ENCODE measurements around the gene SLC39A3.

DNA sequence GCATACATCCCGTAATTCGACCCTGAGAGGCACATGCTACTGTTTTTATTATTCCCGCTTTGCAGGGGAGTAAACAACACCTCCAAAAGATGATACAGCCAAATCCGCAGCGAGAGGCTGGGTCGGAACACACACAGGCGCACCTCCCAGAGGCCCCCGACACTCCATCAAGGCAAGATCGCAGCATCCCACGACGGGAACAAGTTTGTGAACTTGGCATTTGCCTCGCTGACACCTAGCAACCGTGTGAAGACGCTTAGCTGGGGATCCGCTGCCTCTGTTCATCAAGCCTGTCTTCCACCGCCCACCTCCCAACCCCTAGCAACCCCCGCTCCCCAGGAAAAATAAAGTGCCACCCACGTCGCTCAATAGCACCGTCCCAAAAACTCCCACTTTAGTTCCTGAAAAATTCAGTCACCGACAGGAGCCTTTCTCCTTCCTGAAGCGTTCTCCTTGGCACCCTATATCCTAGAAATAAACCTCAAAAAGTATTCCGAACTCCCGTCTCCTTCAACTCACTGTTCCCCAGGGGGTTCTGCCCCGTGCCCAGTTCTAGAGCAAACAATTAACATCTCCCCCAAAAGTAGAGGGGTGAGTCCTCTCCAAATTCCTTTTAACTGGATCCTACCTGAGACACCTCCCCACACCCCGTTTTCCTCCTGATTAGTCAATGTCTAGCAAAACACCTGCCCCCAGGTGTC, 39.0 kb downstream of the SLC39A3 start:
- no peak for TF ChIP-seq CTCF (IDR thresholded peaks at IDR 0.05; ENCODE audit: poor library complexity)
- TF ChIP-seq EZH2 (IDR thresholded peaks at IDR 0.05; ENCODE audit: borderline replicate concordance), result no peak
- no peak for TF ChIP-seq EZH2phosphoT487 (IDR thresholded peaks at IDR 0.05; ENCODE audit: low read depth, severe bottlenecking, unreplicated experiment)
